Endodermal cell (in vitro differentiated cells): ENCODE results near the gene GPS2. TPM values are rescaled to one million over a fixed set of nuclear protein-coding genes. Genes with fewer than 3 reads are reported as not detected.

Experiments used
- DNase-seq: peaks from one replicate; pipeline ENCODE4 v3.0.0-alpha.2; 2017
- H3K27ac ChIP-seq: 2 replicates; pipeline ENCODE4 v1.5.1; 2013; ENCODE audit warnings: mild to moderate bottlenecking, low read depth, low read length, moderate library complexity
- H3K27me3 ChIP-seq: 2 replicates; pipeline ENCODE4 v1.6.1; 2013; ENCODE audit warnings: mild to moderate bottlenecking, low read length, moderate library complexity; ENCODE audit not compliant: insufficient read depth, control insufficient read depth, poor library complexity, severe bottlenecking
- H3K36me3 ChIP-seq: 2 replicates; pipeline ENCODE4 v1.7.0; 2013; ENCODE audit warnings: mild to moderate bottlenecking, low read length, moderate library complexity; ENCODE audit not compliant: control insufficient read depth, insufficient read depth
- H3K4me1 ChIP-seq: one replicate; pipeline ENCODE4 v1.7.0; 2013; ENCODE audit warnings: low read length; ENCODE audit not compliant: control insufficient read depth, insufficient read depth
- H3K4me3 ChIP-seq: 2 replicates; pipeline ENCODE4 v1.5.1; 2013; ENCODE audit warnings: mild to moderate bottlenecking, low read length, moderate library complexity
- H3K9ac ChIP-seq: 2 replicates; pipeline ENCODE4 v1.6.1; 2013; ENCODE audit warnings: mild to moderate bottlenecking, low read length, moderate library complexity; ENCODE audit not compliant: poor library complexity, severe bottlenecking; ENCODE audit errors: extremely low read depth
- H3K9me3 ChIP-seq: 2 replicates; pipeline ENCODE4 v1.6.1; 2013; ENCODE audit warnings: mild to moderate bottlenecking, low read length, moderate library complexity; ENCODE audit not compliant: control insufficient read depth
- H3K27ac Mint-ChIP-seq: 2 replicates; pipeline ENCODE4 v1.8.0; 2020; ENCODE audit warnings: mixed read lengths
- H3K27me3 Mint-ChIP-seq: 2 replicates; pipeline ENCODE4 v1.8.0; 2021; ENCODE audit warnings: mild to moderate bottlenecking, mixed read lengths; ENCODE audit not compliant: insufficient read depth
- H3K36me3 Mint-ChIP-seq: 2 replicates; pipeline ENCODE4 v1.8.0; 2020; ENCODE audit warnings: low read depth, mixed read lengths
- H3K4me1 Mint-ChIP-seq: 2 replicates; pipeline ENCODE4 v1.8.0; 2020; ENCODE audit warnings: mixed read lengths
- H3K4me3 Mint-ChIP-seq: 2 replicates; pipeline ENCODE4 v1.8.0; 2020; ENCODE audit warnings: mild to moderate bottlenecking, moderate library complexity, mixed read lengths
- H3K9me3 Mint-ChIP-seq: 2 replicates; pipeline ENCODE4 v1.8.0; 2020; ENCODE audit warnings: mild to moderate bottlenecking, mixed read lengths
- CTCF ChIP-seq: fragments of 200-600 bp; sonication (generic); conservative IDR thresholded peaks from 2 replicates; pipeline ENCODE4 v1.5.0; 2021; ENCODE audit warnings: antibody characterized with exemption, mild to moderate bottlenecking
- WGBS, 2 experiments: methylation state at CpG; one replicate each; pipeline versions ENCODE4 v1.1.5 to v1.1.7; 2013; ENCODE audit warnings: missing lambda C conversion rate in 2 of 2, mixed read lengths in 1 of 2; ENCODE audit not compliant: insufficient coverage in 1 of 2, insufficient read length in 1 of 2; 5-methylcytosine and 5-hydroxymethylcytosine counted together
- total RNA-seq, 2 donors: library from RNA; stranded (reverse); fragmentation: NEBNext Ultra II Directional in 1 of 2; extraction: Animal tissue kit (Norgen Biotek cat#: 25700) in 1 of 2; gene quantifications; 2 replicates in 1 of 2; 3 replicates in 1 of 2; pipeline ENCODE4 v1.2.1, GENCODE V29; 2021

GPS2 gene
- total RNA-seq, 2 donors from 2014 or later, result 43.6 to 47.2 TPM

- no peak for TF ChIP-seq CTCF
- no peaks in the 10 kb centered on the region for H3K36me3 ChIP-seq
- Mint-ChIP-seq H3K27me3 (peaks cover 33% of the 10 kb centered on the region), H3K9me3 (no peaks in the 10 kb centered on the region), H3K4me1 (peaks cover 6% of the 10 kb centered on the region), H3K4me3 (peak within 1 kb of the TSS; percentile 60), H3K36me3 (no peaks in the 10 kb centered on the region), H3K27ac (peak within 1 kb of the TSS; percentile 70)
- peak within 1 kb of the TSS; percentile 30 for H3K9ac ChIP-seq
- H3K4me3 ChIP-seq, result peak within 1 kb of the TSS; percentile 67
- H3K27me3 ChIP-seq, result peaks cover 16% of the 10 kb centered on the region
- peaks cover 5% of the 10 kb centered on the region for H3K4me1 ChIP-seq
- no peaks in the 10 kb centered on the region for H3K9me3 ChIP-seq
- peak; percentile 100 for DNase-seq
- peak within 1 kb of the TSS; percentile 18 for H3K27ac ChIP-seq
- WGBS, 2 experiments, result 0 to 1% methylated on average over 29 to 71 of the region's 71 CpGs
Measured at GRCh38 chr17:7281074-7281952, 33.8 kb downstream of the GPS2 start, which contains the start of gene SLC2A4. Gene SLC2A4, plus strand, starts transcription at chr17:7281718. Its CDS starts 217 bp downstream, at chr17:7281935.

GRCh38 chr17:7280519-7281073 lies 34.6 kb downstream of the GPS2 start:
- peak; percentile 94 for TF ChIP-seq CTCF
- Mint-ChIP-seq H3K27me3 (peaks cover 31% of the 10 kb centered on the region), H3K4me3 (peak overlapping the region; percentile 60), H3K36me3 (no peaks in the 10 kb centered on the region), H3K27ac (peak overlapping the region; percentile 61), H3K9me3 (no peaks in the 10 kb centered on the region), H3K4me1 (peaks cover 6% of the 10 kb centered on the region)
- H3K36me3 ChIP-seq, result no peaks in the 10 kb centered on the region
- peak overlapping the region; percentile 18 for H3K27ac ChIP-seq
- H3K9ac ChIP-seq, result peak overlapping the region; percentile 4
- DNase-seq, result peak; percentile 98
- peaks cover 16% of the 10 kb centered on the region for H3K27me3 ChIP-seq
- peak overlapping the region; percentile 67 for H3K4me3 ChIP-seq
- no peaks in the 10 kb centered on the region for H3K9me3 ChIP-seq
- 2 to 3% methylated on average over 14 to 29 of the region's 29 CpGs for WGBS, 2 experiments
- peaks cover 5% of the 10 kb centered on the region for H3K4me1 ChIP-seq

GRCh38 chr17:7279448-7279847 lies 35.7 kb downstream of the GPS2 start:
- 91 to 94% methylated on average over 7 of the region's 8 CpGs for WGBS, 2 experiments
- no peak for TF ChIP-seq CTCF
- Histone ChIP-seq H3K9me3 (no peaks in the 10 kb centered on the region), H3K4me3 (no peak overlapping the region), H3K36me3 (no peaks in the 10 kb centered on the region), H3K9ac (no peak overlapping the region), H3K27me3 (peaks cover 16% of the 10 kb centered on the region), H3K27ac (no peak overlapping the region), H3K4me1 (peaks cover 5% of the 10 kb centered on the region)
- no peak overlapping the region for H3K27ac Mint-ChIP-seq
- H3K27me3 Mint-ChIP-seq, result peaks cover 31% of the 10 kb centered on the region
- no peaks in the 10 kb centered on the region for H3K9me3 Mint-ChIP-seq
- DNase-seq, result no peak
- H3K4me1 Mint-ChIP-seq, result peaks cover 6% of the 10 kb centered on the region
- no peak overlapping the region for H3K4me3 Mint-ChIP-seq
- no peaks in the 10 kb centered on the region for H3K36me3 Mint-ChIP-seq
